Peyer's patch (tissue), 4 donors: ENCODE measurements around the gene AP2A1. TPM values are rescaled to one million over a fixed set of nuclear protein-coding genes. Genes with fewer than 3 reads are reported as not detected.

ENCODE experiments used
- DNase-seq, 3 donors: peaks; one replicate each; pipeline ENCODE4 v3.0.0-alpha.2; 2017 to 2019
- H3K27ac ChIP-seq, 4 donors: fragments of 200-600 bp; sonication (generic); one replicate each; pipeline ENCODE4 v1.5.1; 2016 to 2019
- H3K27me3 ChIP-seq, 2 donors: fragments of 200-600 bp; sonication (generic); one replicate each; pipeline ENCODE4 v1.5.1; 2019
- H3K36me3 ChIP-seq, 3 donors: fragments of 200-600 bp; sonication (generic); one replicate each; pipeline ENCODE4 v1.5.1; 2016 to 2019
- H3K4me1 ChIP-seq, 4 donors: fragments of 200-600 bp; sonication (generic); one replicate each; pipeline ENCODE4 v1.5.1; 2016 to 2019
- H3K4me3 ChIP-seq, 4 donors: fragments of 200-600 bp; sonication (generic); 1 replicate in 3 of 4; 2 replicates in 1 of 4; pipeline ENCODE4 v1.5.1; 2016 to 2019; ENCODE audit warnings: mild to moderate bottlenecking in 1 of 4
- H3K9me3 ChIP-seq, 4 donors: fragments of 200-600 bp; sonication (generic); one replicate each; pipeline ENCODE4 v1.5.1; 2016 to 2019; ENCODE audit warnings: mild to moderate bottlenecking in 1 of 4
- CTCF ChIP-seq, 6 experiments: fragments of 450-650 bp in 4 of 6; fragments of 200-600 bp in 2 of 6; sonication (generic) in 1 of 6; IDR thresholded peaks; one replicate each; pipeline ENCODE4 v1.5.1; 2017 to 2019; ENCODE audit warnings: antibody characterized with exemption in 6 of 6, mild to moderate bottlenecking in 3 of 6, moderate library complexity in 1 of 6
- POLR2A ChIP-seq, 2 donors: fragments of 450-650 bp; IDR thresholded peaks; one replicate each; pipeline ENCODE4 v1.5.1; 2017; ENCODE audit warnings: antibody characterized with exemption in 2 of 2, mild to moderate bottlenecking in 2 of 2, moderate library complexity in 2 of 2
- total RNA-seq, 4 donors: library from RNA; depleted of rRNA; stranded (reverse); fragments of >200 nt; gene quantifications; one replicate each; pipeline ENCODE4 v1.1.0, GENCODE V29; 2016

Gene AP2A1
- total RNA-seq, 4 donors from 2014 or later: 57.8 to 102 (median 85.1) TPM

- H3K27ac ChIP-seq: no peak overlapping the region
Measured at GRCh38 chr19:49738268-49738667, 28.5 kb upstream of the AP2A1 start.

GRCh38 chr19:49739098-49739497 lies 27.7 kb upstream of the AP2A1 start:
- Histone ChIP-seq H3K4me3 (no peak overlapping the region), H3K9me3 (no peaks in the 10 kb centered on the region), H3K27ac (no peak overlapping the region), H3K36me3 (no peaks in the 10 kb centered on the region), H3K4me1 (no peaks in the 10 kb centered on the region), H3K27me3 (no peaks in the 10 kb centered on the region)
- no peak for DNase-seq
- TF ChIP-seq CTCF (IDR thresholded peaks at IDR 0.05) (no peak), POLR2A (IDR thresholded peaks at IDR 0.05) (no peak)

More at GRCh38 chr19:49738268-49738667, 28.5 kb upstream of the AP2A1 start:
- DNase-seq: no peak
- Histone ChIP-seq H3K9me3 (no peaks in the 10 kb centered on the region), H3K36me3 (no peaks in the 10 kb centered on the region), H3K4me1 (no peaks in the 10 kb centered on the region), H3K27me3 (no peaks in the 10 kb centered on the region), H3K4me3 (no peak overlapping the region)
- TF ChIP-seq CTCF (IDR thresholded peaks at IDR 0.05): no peak
- no peak for TF ChIP-seq POLR2A (IDR thresholded peaks at IDR 0.05)

- Histone ChIP-seq H3K4me1 (no peaks in the 10 kb centered on the region), H3K27ac (no peak overlapping the region), H3K9me3 (no peaks in the 10 kb centered on the region), H3K27me3 (no peaks in the 10 kb centered on the region), H3K4me3 (no peak overlapping the region), H3K36me3 (no peaks in the 10 kb centered on the region)
- no peak for DNase-seq
- no peak for TF ChIP-seq POLR2A (IDR thresholded peaks at IDR 0.05)
- TF ChIP-seq CTCF (IDR thresholded peaks at IDR 0.05): no peak
Measured at GRCh38 chr19:49739933-49740332, 26.9 kb upstream of the AP2A1 start.

GRCh38 chr19:49741210-49741844 lies 25.5 kb upstream of the AP2A1 start:
- H3K36me3 ChIP-seq: no peaks in the 10 kb centered on the region
- H3K9me3 ChIP-seq: no peaks in the 10 kb centered on the region
- H3K4me3 ChIP-seq: no peak overlapping the region
- no peak overlapping the region for H3K27ac ChIP-seq
- H3K4me1 ChIP-seq: no peaks in the 10 kb centered on the region
- TF ChIP-seq POLR2A (IDR thresholded peaks at IDR 0.05) (no peak), CTCF (IDR thresholded peaks at IDR 0.05) (no peak)
- H3K27me3 ChIP-seq: no peaks in the 10 kb centered on the region
- no peak for DNase-seq

- Histone ChIP-seq H3K27ac (no peak overlapping the region), H3K9me3 (no peaks in the 10 kb centered on the region), H3K4me3 (no peak overlapping the region), H3K27me3 (no peaks in the 10 kb centered on the region), H3K36me3 (no peaks in the 10 kb centered on the region), H3K4me1 (no peaks in the 10 kb centered on the region)
- DNase-seq: no peak
- TF ChIP-seq CTCF (IDR thresholded peaks at IDR 0.05) (no peak), POLR2A (IDR thresholded peaks at IDR 0.05) (no peak)
Measured at GRCh38 chr19:49744946-49745381, 21.8 kb upstream of the AP2A1 start.
